GM12878 (cell line): ENCODE data around the gene ELP4. TPM values are rescaled to one million over a fixed set of nuclear protein-coding genes. Genes with fewer than 3 reads are reported as not detected.

Experiments used
- ATAC-seq: fragments of 200-7000 bp; cut with Tn5 transposase; 3 replicates; pipeline ENCODE4 v1.9.1; 2020; ENCODE audit warnings: mild to moderate bottlenecking, moderate library complexity
- BruUV-seq: library from RNA; stranded (reverse); fragments of 400-500 nt; replicated peaks from 2 replicates; lab custom pipeline; 2021; lab: Mats Ljungman, UMichigan
- CTCF ChIA-PET: fragments of 300-600 bp; sonication (Branson Sonifier 250); formaldehyde crosslinking; extraction: SDS; loops from one replicate; lab custom pipeline; 2021; ENCODE audit warnings: inconsistent platforms; lab: Yijun Ruan, JAX
- POLR2A ChIA-PET: fragments of 350-600 bp; formaldehyde crosslinking; extraction: SDS; loops from one replicate; lab custom pipeline; 2021; ENCODE audit warnings: inconsistent platforms; lab: Charles Lee
- RAD21 ChIA-PET: fragments of 300-600 bp; sonication (Branson Sonifier 250); formaldehyde crosslinking; loops from one replicate; lab custom pipeline; 2023; ENCODE audit warnings: antibody characterized with exemption; ENCODE audit not compliant: unreplicated experiment; lab: Charles Lee
- SMC1A ChIA-PET: fragments of 300-600 bp; sonication (Branson Sonifier 250); formaldehyde crosslinking; loops from one replicate; lab custom pipeline; 2023; ENCODE audit not compliant: unreplicated experiment, uncharacterized antibody; lab: Charles Lee
- DNase-seq: peaks from one replicate; pipeline ENCODE4 v3.0.0-alpha.2; 2011; ENCODE audit warnings: low read depth, low spot score
- FAIRE-seq: peaks from 3 replicates; lab custom pipeline; 2011; peaks lifted over from hg19 to GRCh38; lab: Jason Lieb, UNC
- H2AFZ ChIP-seq: 2 replicates; pipeline ENCODE4 v1.6.0; 2011; ENCODE audit warnings: low read depth, low read length, control low read depth; ENCODE audit not compliant: control insufficient read depth
- H3K27ac ChIP-seq: 2 replicates; pipeline ENCODE4 v1.5.1; 2011; ENCODE audit warnings: control low read depth; ENCODE audit not compliant: control insufficient read depth, insufficient read depth
- H3K27me3 ChIP-seq, 2 experiments: replicated peaks in 1 of 2; 2 replicates each; pipeline versions ENCODE4 v1.6.0 to v1.6.1; 2011; ENCODE audit warnings: low read length in 1 of 2; ENCODE audit not compliant: control insufficient read depth in 2 of 2, insufficient read depth in 2 of 2
- H3K36me3 ChIP-seq, 2 experiments: 2 replicates each; pipeline ENCODE4 v1.5.1; 2011; ENCODE audit warnings: low read length in 1 of 2; ENCODE audit not compliant: control insufficient read depth in 2 of 2, insufficient read depth in 2 of 2
- H3K4me1 ChIP-seq: 2 replicates; pipeline ENCODE4 v1.6.1; 2011; ENCODE audit warnings: mild to moderate bottlenecking, low read length, moderate library complexity, mixed read lengths; ENCODE audit not compliant: control insufficient read depth, insufficient read depth
- H3K4me2 ChIP-seq: 2 replicates; pipeline ENCODE4 v1.6.0; 2011; ENCODE audit warnings: control low read depth; ENCODE audit not compliant: control insufficient read depth, insufficient read depth
- H3K4me3 ChIP-seq: fragments of 200-600 bp; sonication (generic); 2 replicates; pipeline ENCODE4 v1.5.1; 2016
- H3K79me2 ChIP-seq: 2 replicates; pipeline ENCODE4 v1.6.0; 2011; ENCODE audit warnings: low read length; ENCODE audit not compliant: control insufficient read depth, insufficient read depth
- H3K9ac ChIP-seq: 2 replicates; pipeline ENCODE4 v1.8.0; 2011; ENCODE audit warnings: low read length, control low read depth, mixed read lengths; ENCODE audit not compliant: control insufficient read depth, insufficient read depth
- H3K9me3 ChIP-seq: replicated peaks from 3 replicates; pipeline ENCODE4 v1.5.1; 2011; ENCODE audit warnings: mild to moderate bottlenecking, low read length; ENCODE audit not compliant: control insufficient read depth, insufficient read depth
- H4K20me1 ChIP-seq: 2 replicates; pipeline ENCODE4 v1.6.0; 2011; ENCODE audit not compliant: control insufficient read depth, insufficient read depth
- EGR1 ChIP-seq, 2 experiments: IDR thresholded peaks; 1 replicate in 1 of 2; 2 replicates in 1 of 2; pipeline ENCODE4 v1.6.1; 2011 to 2012; ENCODE audit warnings: low read depth in 2 of 2, low read length in 2 of 2, borderline replicate concordance in 1 of 2, mild to moderate bottlenecking in 1 of 2, moderate library complexity in 1 of 2
- FOXK2 ChIP-seq: fragments of 450-650 bp; IDR thresholded peaks from 2 replicates; pipeline ENCODE4 v1.6.1; 2017; ENCODE audit warnings: mild to moderate bottlenecking, moderate library complexity
- GABPA ChIP-seq: IDR thresholded peaks from 2 replicates; pipeline ENCODE4 v1.6.1; 2014; ENCODE audit warnings: antibody characterized with exemption, low read depth, mild to moderate bottlenecking, inconsistent platforms
- IRF5 ChIP-seq: fragments of 450-650 bp; IDR thresholded peaks from 2 replicates; pipeline ENCODE4 v1.6.1; 2017; ENCODE audit warnings: borderline replicate concordance
- JUNB ChIP-seq: IDR thresholded peaks from 2 replicates; pipeline ENCODE4 v1.6.1; 2016; ENCODE audit warnings: antibody characterized with exemption, mild to moderate bottlenecking
- MEF2A ChIP-seq: IDR thresholded peaks from 2 replicates; pipeline ENCODE4 v1.6.1; 2011; ENCODE audit warnings: low read depth, mild to moderate bottlenecking, low read length, moderate library complexity; ENCODE audit not compliant: insufficient read depth
- MTA3 ChIP-seq: IDR thresholded peaks from 2 replicates; pipeline ENCODE4 v1.6.1; 2012; ENCODE audit warnings: low read length, inconsistent platforms, borderline replicate concordance
- NFXL1 ChIP-seq: fragments of 450-650 bp; IDR thresholded peaks from 2 replicates; pipeline ENCODE4 v1.6.1; 2017; ENCODE audit warnings: antibody characterized with exemption, mild to moderate bottlenecking, borderline replicate concordance
- POU2F2 ChIP-seq: IDR thresholded peaks from 3 replicates; pipeline ENCODE4 v1.6.1; 2011; ENCODE audit warnings: low read depth, mild to moderate bottlenecking, low read length, borderline replicate concordance
- RAD51 ChIP-seq: fragments of 450-650 bp; IDR thresholded peaks from 2 replicates; pipeline ENCODE4 v1.6.1; 2016; ENCODE audit warnings: moderate library complexity, mild to moderate bottlenecking, inconsistent platforms
- SIN3A ChIP-seq: IDR thresholded peaks from 2 replicates; pipeline ENCODE4 v1.6.1; 2012; ENCODE audit warnings: low read depth, low read length, improper control_type of control experiment
- TAF1 ChIP-seq: IDR thresholded peaks from 2 replicates; pipeline ENCODE4 v1.6.1; 2011; ENCODE audit warnings: mild to moderate bottlenecking, low read depth, low read length, borderline replicate concordance
- YBX1 ChIP-seq: fragments of 450-650 bp; IDR thresholded peaks from 2 replicates; pipeline ENCODE4 v1.6.1; 2016; ENCODE audit warnings: antibody characterized with exemption
- WGBS: methylation state at CpG from one replicate; pipeline ENCODE4 v1.1.6; 2016; ENCODE audit warnings: low lambda C conversion rate; ENCODE audit not compliant: insufficient replicate concordance, insufficient coverage; ENCODE audit errors: missing lambda C conversion rate; 5-methylcytosine and 5-hydroxymethylcytosine counted together
- in situ Hi-C: fragments of 300-500 bp; cut with MboI; formaldehyde crosslinking; loops from 9 replicates; pipeline ENCODE4 v1.14.3; 2018; ENCODE audit warnings: mixed read lengths
- intact Hi-C: fragments of 100-400 bp; cut with micrococcal nuclease; formaldehyde crosslinking; loops from one replicate; pipeline ENCODE4 v1.14.2; 2022; ENCODE audit not compliant: unreplicated experiment
- polyA plus RNA-seq, 11 experiments: library from polyadenylated mRNA; depleted of rRNA in 4 of 11; unstranded in 6 of 11; stranded (reverse) in 5 of 11; fragments of >200 nt; fragmentation: Nextera tagmentation in 4 of 11; fragmentation: Illumina TruSeq in 1 of 11; extraction: Ambion mirVana in 4 of 11; extraction: Trizol in 1 of 11; gene quantifications; 1 replicate in 1 of 11; 2 replicates in 10 of 11; pipeline versions ENCODE4 v1.2.1 to v1.2.3, GENCODE V29; 2011 to 2016; ENCODE audit warnings: inconsistent platforms in 2 of 11, missing spikeins in 2 of 11, low read depth in 1 of 11
- total RNA-seq, 4 experiments: library from RNA; depleted of rRNA in 3 of 4; stranded (reverse); fragments of >200 nt in 3 of 4; fragmentation: Illumina TruSeq in 1 of 4; extraction: Trizol in 1 of 4; gene quantifications; 2 replicates each; pipeline versions ENCODE4 v1.2.1 to v1.2.3, GENCODE V29; 2013 to 2021
- TF ChIP-seq, protein P1 (sequence below): IDR thresholded peaks from 2 replicates; pipeline ENCODE4 v1.6.1; 2012; ENCODE audit warnings: low read depth, low read length, improper control_type of control experiment
- TF ChIP-seq, protein P2 (sequence below): IDR thresholded peaks from 2 replicates; pipeline ENCODE4 v1.6.1; 2012; ENCODE audit warnings: improper control_type of control experiment, low read depth, low read length; ENCODE audit not compliant: insufficient replicate concordance

The ELP4 gene
- total and polyA plus RNA-seq, 10 of the 15 experiments (the other 5 are each of a cell fraction or from before 2014, with no cell fraction given): 17.7 to 36.1 (median 27.0) TPM

- DNase-seq (peak; percentile 5), FAIRE-seq (no peak), ATAC-seq (peak; percentile 59)
- Histone ChIP-seq H3K9me3 (no peaks in the 10 kb centered on the region; the same call in 2 of the 3 replicates), H2AFZ (peak within 1 kb of the TSS; percentile 24), H3K79me2 (no peaks in the 10 kb centered on the region), H3K9ac (no peak within 1 kb of the TSS), H3K27me3 (peaks cover 30 to 63% of the 10 kb centered on the region in 2 experiments), H4K20me1 (no peaks in the 10 kb centered on the region), H3K4me1 (peaks cover 12% of the 10 kb centered on the region; the same call in 1 of the 2 replicates), H3K4me2 (peak within 1 kb of the TSS; percentile 87), H3K36me3 (no peaks in the 10 kb centered on the region), H3K4me3 (peak within 1 kb of the TSS; percentile 63), H3K27ac (no peak within 1 kb of the TSS)
- ChIA-PET POLR2A (interaction anchor here (0.5 kb wide), 1 partner anchor 55 kb away, joined by 3 read pairs; no protein-coding TSS in a partner anchor), SMC1A (no interaction called here), CTCF (no interaction called here), RAD21 (no interaction called here)
- BruUV-seq: no TSS peak
- WGBS: 21% methylated on average over 41 of the region's 49 CpGs
- intact Hi-C loops (loop anchor here (5.0 kb wide), 2 partner anchors 146 to 319 kb away; no protein-coding TSS in a partner anchor), in situ Hi-C loops (no loop called here)
- TF ChIP-seq FOXK2: no peak
- peak; percentile 97 for TF ChIP-seq POU2F2
- TF ChIP-seq YBX1: no peak
- no peak for TF ChIP-seq NFXL1
- TF ChIP-seq IRF5: no peak
- no peak for TF ChIP-seq MEF2A
- no peak for TF ChIP-seq JUNB
- TF ChIP-seq EGR1 (IDR thresholded peaks at IDR 0.05; ENCODE audit: borderline replicate concordance in 1 of 2, low read depth in 2 of 2, low read length in 2 of 2): no peak
- no peak for TF ChIP-seq RAD51
- TF ChIP-seq TAF1: peak; percentile 45; the same call in 1 of the 2 replicates
- no peak for TF ChIP-seq SIN3A
- TF ChIP-seq, protein P1, sequence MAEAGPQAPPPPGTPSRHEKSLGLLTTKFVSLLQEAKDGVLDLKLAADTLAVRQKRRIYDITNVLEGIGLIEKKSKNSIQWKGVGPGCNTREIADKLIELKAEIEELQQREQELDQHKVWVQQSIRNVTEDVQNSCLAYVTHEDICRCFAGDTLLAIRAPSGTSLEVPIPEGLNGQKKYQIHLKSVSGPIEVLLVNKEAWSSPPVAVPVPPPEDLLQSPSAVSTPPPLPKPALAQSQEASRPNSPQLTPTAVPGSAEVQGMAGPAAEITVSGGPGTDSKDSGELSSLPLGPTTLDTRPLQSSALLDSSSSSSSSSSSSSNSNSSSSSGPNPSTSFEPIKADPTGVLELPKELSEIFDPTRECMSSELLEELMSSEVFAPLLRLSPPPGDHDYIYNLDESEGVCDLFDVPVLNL: peak; percentile 80
- TF ChIP-seq, protein P2, sequence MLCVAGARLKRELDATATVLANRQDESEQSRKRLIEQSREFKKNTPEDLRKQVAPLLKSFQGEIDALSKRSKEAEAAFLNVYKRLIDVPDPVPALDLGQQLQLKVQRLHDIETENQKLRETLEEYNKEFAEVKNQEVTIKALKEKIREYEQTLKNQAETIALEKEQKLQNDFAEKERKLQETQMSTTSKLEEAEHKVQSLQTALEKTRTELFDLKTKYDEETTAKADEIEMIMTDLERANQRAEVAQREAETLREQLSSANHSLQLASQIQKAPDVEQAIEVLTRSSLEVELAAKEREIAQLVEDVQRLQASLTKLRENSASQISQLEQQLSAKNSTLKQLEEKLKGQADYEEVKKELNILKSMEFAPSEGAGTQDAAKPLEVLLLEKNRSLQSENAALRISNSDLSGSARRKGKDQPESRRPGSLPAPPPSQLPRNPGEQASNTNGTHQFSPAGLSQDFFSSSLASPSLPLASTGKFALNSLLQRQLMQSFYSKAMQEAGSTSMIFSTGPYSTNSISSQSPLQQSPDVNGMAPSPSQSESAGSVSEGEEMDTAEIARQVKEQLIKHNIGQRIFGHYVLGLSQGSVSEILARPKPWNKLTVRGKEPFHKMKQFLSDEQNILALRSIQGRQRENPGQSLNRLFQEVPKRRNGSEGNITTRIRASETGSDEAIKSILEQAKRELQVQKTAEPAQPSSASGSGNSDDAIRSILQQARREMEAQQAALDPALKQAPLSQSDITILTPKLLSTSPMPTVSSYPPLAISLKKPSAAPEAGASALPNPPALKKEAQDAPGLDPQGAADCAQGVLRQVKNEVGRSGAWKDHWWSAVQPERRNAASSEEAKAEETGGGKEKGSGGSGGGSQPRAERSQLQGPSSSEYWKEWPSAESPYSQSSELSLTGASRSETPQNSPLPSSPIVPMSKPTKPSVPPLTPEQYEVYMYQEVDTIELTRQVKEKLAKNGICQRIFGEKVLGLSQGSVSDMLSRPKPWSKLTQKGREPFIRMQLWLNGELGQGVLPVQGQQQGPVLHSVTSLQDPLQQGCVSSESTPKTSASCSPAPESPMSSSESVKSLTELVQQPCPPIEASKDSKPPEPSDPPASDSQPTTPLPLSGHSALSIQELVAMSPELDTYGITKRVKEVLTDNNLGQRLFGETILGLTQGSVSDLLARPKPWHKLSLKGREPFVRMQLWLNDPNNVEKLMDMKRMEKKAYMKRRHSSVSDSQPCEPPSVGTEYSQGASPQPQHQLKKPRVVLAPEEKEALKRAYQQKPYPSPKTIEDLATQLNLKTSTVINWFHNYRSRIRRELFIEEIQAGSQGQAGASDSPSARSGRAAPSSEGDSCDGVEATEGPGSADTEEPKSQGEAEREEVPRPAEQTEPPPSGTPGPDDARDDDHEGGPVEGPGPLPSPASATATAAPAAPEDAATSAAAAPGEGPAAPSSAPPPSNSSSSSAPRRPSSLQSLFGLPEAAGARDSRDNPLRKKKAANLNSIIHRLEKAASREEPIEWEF: no peak
- TF ChIP-seq MTA3: no peak; the same call in 1 of the 2 replicates
- 0 out of 2 replicates have a peak, but pooled peaks have one; percentile 14 for TF ChIP-seq GABPA
Measured at GRCh38 chr11:31810779-31811647, 301.4 kb downstream of the ELP4 start, which contains the start of gene PAX6. Gene PAX6 (minus strand): TSS chr11:31811322. CDS start chr11:31806411, 4,911 bp downstream.
